ENCODE data around the gene HOXA3.

HOXA3 gene

DNA sequence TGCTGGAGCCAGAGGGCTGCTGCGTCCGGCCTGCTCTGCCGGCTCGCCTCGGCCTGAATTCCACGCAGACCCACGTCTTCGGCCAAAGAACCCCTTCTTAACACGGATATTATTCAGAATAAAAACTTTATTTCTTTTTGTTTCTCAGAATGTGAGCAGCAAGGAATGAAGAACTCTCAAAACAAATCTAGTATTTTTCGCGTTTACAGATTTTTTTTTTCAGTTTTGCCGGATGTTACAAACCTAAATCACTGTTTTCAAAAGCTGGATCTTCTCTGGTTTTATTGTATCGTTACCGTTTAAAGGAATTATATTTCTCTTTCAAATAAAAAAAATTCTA is 45.5 kb downstream of the HOXA3 start:
- no peak for DNase-seq (ENCODE audit: low read depth)
- TF ChIP-seq, protein P1, sequence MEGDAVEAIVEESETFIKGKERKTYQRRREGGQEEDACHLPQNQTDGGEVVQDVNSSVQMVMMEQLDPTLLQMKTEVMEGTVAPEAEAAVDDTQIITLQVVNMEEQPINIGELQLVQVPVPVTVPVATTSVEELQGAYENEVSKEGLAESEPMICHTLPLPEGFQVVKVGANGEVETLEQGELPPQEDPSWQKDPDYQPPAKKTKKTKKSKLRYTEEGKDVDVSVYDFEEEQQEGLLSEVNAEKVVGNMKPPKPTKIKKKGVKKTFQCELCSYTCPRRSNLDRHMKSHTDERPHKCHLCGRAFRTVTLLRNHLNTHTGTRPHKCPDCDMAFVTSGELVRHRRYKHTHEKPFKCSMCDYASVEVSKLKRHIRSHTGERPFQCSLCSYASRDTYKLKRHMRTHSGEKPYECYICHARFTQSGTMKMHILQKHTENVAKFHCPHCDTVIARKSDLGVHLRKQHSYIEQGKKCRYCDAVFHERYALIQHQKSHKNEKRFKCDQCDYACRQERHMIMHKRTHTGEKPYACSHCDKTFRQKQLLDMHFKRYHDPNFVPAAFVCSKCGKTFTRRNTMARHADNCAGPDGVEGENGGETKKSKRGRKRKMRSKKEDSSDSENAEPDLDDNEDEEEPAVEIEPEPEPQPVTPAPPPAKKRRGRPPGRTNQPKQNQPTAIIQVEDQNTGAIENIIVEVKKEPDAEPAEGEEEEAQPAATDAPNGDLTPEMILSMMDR (conservative IDR thresholded peaks at IDR 0.05; ENCODE audit: control insufficient read depth, insufficient read depth, low read depth, low read length): no peak
- H3K4me3 ChIP-seq (ENCODE audit: control insufficient read depth, low read depth, low read length): peak overlapping the region; percentile 34

DNA sequence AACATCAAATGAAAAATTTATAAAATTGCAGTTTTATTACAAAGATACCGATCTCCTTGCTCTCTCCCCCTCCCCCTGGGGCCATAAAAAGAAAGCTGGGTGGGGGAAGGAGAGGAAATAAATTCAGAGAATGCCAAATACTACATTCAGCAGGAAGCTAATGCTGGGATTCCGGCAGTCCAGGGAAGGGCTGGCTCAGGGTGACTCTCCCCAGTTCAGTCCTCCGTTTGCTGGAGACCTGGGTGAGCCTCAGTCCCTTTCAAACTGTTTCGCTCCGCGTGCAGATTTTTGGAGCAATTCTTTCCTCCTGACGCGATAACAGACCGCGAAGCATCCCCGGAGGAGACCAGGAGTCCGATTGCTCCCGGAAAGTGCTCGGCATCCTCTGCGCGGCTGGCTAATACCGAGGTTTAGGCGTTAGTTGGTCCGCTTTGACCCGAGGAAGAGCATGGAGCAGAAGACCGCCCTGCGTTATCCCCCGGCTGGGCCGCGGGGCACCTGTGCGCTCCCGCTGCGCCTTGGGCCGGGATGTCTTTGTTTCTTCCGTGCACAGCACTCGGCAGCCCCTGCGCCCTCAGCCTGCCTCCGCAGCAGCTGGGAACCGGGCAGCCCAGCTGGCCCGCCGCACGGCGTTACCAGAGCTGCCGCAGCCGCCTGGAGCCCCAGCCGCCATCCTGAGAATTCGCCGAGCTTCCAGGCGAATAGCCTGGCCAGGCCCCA is 46.0 kb downstream of the HOXA3 start:
- H3K4me3 ChIP-seq (ENCODE audit: control insufficient read depth, low read depth, low read length): peak overlapping the region; percentile 34
- DNase-seq (ENCODE audit: low read depth): peak; percentile 46
- TF ChIP-seq, protein P1 (conservative IDR thresholded peaks at IDR 0.05; ENCODE audit: control insufficient read depth, insufficient read depth, low read depth, low read length): no peak

DNA sequence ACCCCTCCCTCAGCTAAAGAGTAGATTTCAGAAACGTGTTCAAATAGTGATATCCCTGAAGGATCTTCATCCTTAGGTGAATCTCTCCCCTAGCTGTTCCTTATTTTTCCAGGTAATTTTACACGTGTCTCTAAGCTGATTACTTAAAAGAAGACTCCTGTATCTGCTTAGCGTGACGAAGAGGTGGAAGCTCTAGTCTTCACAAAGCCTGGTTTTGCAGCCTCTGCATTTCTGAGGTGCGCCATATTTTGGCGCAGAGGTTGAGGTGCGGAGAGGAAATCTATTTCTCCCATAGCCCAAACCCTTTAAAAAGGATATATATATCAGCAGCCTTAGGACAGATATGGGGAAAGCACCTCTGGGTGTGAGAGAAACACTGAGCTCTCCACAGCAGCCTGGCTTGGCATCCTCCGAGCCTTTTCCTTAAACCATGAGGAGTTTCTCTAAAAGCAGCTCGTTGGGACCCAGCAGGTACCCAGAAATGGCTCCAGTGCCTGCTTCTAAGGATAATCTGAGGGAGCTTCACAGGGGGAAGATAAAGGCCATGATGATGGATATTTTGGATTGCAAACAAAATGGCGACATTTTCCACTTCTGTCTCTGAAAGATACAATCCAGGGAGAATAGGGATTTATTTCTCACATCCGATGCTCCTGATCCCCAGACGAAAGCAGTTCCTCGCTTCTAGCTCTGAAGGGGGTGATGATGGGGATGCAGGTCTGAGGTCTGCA is 46.9 kb downstream of the HOXA3 start:
- H3K4me3 ChIP-seq (ENCODE audit: control insufficient read depth, low read depth, low read length): no peak overlapping the region
- TF ChIP-seq, protein P1 (conservative IDR thresholded peaks at IDR 0.05; ENCODE audit: control insufficient read depth, insufficient read depth, low read depth, low read length): no peak
- DNase-seq (ENCODE audit: low read depth): no peak

DNA sequence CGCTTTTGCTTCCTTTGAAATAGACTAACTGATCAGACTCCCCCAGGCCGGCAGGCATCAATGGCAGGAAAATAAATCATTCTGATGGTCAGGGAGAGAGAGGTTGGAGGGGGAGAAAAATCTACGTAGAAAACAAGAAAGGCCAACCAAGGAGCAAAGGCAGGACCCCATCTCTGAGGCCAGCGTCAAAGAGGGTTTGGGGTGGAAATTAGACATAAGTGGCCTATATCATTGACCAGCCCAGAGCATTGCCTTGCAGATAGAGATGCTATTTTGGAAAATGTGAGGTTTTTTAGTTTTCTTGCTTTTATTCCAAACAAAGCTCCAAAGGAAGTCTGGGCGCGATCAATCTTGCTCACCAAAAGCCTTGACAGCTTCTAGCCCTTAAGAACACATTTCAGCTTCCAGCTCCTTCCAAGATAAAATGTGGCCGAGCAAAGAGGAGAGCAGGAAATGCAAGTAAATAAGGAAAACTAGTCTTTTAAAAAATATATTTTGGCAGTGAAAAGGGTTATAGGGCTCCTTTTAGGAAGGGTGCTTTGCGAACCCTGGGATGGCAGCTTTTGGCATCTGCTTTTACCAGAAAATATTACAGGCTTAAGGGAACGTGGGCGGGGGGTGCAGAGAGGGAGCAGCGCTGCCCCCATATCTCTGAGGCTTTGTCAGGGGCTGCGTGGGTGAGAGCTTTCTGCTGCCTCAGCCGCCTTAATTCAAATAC is 47.9 kb downstream of the HOXA3 start:
- DNase-seq (ENCODE audit: low read depth): peak; percentile 57
- H3K4me3 ChIP-seq (ENCODE audit: control insufficient read depth, low read depth, low read length): no peak overlapping the region
- TF ChIP-seq, protein P1 (conservative IDR thresholded peaks at IDR 0.05; ENCODE audit: control insufficient read depth, insufficient read depth, low read depth, low read length): no peak

DNA sequence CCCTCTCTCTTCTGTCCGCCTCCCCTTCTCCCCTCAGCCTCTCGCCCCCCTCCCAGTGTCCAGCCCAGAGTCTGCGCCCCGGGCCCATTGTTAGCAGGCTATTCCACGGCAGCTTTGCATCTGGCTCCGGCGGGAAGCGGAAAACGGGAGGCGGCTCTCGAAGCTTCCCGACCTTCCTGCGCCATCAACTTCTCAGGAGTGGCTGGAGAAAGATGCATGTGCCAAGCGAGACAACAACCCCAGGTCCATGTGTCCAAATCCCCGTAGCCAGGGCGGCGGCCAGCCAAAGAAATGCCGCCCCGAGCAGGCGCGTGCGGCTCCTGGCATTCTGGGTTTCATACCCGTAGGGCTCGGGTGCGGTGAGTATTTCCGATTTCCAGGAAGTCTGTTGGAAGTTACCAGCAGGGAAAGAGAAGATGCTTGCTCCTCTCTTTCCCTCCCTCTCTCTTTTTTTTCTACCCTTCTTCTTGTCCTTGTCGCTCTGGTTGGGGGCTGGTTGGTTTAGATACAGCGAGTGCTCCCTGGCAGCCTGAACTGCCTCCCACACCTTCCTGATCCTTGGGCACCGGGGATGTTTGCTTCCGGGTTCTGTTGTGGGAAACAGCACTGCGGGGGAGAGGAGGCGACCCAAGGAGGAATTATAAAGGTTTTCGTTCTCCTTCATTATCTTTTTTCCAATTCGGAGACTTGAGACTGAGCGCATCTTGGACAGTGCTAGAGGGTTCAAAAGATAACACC is 48.7 kb downstream of the HOXA3 start:
- DNase-seq (ENCODE audit: low read depth): no peak
- TF ChIP-seq, protein P1 (conservative IDR thresholded peaks at IDR 0.05; ENCODE audit: control insufficient read depth, insufficient read depth, low read depth, low read length): no peak
- peak overlapping the region; percentile 12 for H3K4me3 ChIP-seq (ENCODE audit: control insufficient read depth, low read depth, low read length)
